HG02870 (cell line): ENCODE measurements around the gene POC5.
"Not testable (repeated sequence)": the region's sequence is repeated elsewhere in the genome, so short reads cannot be mapped to it uniquely, and the experiment has no call there.

Source experiments
- ATAC-seq: cut with Tn5 transposase; IDR thresholded peaks from one replicate; pipeline ENCODE4 v1.9.1; 2021; ENCODE audit warnings: mild to moderate bottlenecking, moderate library complexity; ENCODE audit not compliant: unreplicated experiment

Gene POC5, protein sequence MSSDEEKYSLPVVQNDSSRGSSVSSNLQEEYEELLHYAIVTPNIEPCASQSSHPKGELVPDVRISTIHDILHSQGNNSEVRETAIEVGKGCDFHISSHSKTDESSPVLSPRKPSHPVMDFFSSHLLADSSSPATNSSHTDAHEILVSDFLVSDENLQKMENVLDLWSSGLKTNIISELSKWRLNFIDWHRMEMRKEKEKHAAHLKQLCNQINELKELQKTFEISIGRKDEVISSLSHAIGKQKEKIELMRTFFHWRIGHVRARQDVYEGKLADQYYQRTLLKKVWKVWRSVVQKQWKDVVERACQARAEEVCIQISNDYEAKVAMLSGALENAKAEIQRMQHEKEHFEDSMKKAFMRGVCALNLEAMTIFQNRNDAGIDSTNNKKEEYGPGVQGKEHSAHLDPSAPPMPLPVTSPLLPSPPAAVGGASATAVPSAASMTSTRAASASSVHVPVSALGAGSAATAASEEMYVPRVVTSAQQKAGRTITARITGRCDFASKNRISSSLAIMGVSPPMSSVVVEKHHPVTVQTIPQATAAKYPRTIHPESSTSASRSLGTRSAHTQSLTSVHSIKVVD

GRCh38 chr5:75717082-75717922, at the start of gene POC5:
Gene POC5 (minus strand): TSS chr5:75717437. CDS start chr5:75712937, 4,500 bp downstream.
- peak; percentile 88 for ATAC-seq

DNA sequence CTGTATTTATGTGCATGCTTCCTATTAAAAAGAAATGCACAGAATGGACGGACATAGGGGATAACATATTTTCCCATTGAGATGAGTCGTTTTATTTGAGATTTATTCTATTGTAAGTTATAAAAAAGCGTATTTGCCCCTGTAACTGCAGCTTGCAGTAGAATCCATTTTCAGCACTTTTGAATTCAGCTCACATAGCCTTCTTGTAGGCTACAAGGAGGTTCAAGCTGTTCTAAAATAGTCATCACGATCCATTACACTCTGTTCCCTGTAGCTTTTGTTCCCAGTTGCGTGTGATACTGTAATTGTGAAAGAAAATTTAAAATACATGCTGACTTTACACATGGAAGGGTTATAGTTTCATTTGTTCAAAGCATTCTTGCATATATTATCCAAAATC, 40.9 kb upstream of the POC5 start:
- no peak for ATAC-seq

- ATAC-seq = no peak
These were observed 39.7 kb upstream of the POC5 start for GRCh38 chr5:75756981-75757380.

DNA sequence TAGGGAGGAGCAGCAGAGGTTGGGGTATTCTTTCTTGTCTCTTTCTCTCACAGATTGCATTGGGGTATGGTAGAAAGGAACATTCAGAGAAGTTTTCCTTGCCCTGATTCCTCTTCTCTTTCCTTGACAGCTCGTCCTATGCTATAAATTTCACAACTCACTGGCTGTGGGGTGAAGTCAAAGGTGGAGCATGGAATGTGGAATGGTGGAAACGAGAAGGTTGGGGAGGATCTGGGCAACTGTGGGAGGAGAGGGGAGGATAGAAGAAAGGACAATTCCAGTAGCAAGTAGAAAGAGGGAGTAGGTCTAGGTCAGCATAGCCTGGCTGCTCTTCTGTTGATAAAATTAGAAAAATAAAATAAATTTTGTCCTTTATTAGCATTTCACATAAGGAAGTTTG, 39.0 kb upstream of the POC5 start:
- ATAC-seq = no peak

DNA sequence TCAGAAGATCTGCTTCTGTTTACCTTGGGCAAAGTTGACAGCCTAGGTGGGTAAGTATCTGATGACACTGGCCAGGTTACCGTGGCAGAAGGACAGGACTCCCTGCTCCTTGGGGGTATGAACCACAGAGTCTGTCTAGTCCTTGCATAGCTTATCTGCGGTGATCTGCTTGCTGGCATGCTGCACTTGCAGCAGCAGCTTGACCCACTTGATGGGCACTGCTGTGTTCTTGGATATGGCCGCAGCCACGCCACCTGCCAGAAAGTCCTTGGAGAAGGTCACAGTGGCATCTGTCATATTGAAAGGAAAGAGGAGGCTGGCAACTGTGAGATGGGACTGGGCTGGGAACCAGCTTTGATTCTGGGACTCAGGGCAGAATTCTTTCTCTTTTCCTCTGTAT, 35.9 kb upstream of the POC5 start:
- ATAC-seq = no peak

DNA sequence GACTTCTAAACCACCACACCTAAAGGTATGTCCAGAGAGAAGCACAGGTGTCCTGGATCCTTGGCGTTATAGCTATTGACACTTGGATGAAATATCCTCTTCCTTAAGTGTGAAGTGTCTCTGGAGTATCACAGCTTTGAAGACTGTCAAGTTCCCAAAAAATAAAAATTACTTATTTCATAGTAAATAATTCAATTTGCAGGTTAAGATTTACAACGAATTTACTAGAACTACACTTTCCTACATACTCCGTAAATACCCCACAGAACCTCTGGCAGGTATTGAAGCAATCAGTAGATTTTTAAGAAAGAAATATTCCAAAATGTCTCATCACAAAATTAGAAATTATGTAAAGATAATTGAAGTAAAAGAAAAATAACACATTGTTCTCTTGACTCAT, 27.1 kb upstream of the POC5 start:
- no peak for ATAC-seq

DNA sequence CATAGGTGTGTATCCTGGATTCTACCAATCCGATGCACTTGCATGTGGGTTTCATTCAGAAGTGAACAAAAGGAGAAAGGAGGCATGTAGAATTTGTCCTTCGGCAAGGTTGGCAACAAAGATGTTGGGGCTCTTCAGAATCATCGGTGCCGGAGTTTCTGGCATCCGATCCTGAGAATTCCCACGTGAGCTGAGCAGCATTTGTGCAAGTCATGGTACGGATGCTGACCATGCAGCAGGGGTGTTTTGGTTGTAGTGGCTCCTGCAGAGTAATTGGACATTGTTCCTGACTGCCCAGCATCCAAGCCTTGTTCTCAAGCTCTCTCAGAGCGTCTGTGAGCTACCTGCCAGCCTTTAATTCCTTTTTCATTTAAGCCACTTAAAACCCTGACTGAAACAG, 19.0 kb upstream of the POC5 start:
- no peak for ATAC-seq

DNA sequence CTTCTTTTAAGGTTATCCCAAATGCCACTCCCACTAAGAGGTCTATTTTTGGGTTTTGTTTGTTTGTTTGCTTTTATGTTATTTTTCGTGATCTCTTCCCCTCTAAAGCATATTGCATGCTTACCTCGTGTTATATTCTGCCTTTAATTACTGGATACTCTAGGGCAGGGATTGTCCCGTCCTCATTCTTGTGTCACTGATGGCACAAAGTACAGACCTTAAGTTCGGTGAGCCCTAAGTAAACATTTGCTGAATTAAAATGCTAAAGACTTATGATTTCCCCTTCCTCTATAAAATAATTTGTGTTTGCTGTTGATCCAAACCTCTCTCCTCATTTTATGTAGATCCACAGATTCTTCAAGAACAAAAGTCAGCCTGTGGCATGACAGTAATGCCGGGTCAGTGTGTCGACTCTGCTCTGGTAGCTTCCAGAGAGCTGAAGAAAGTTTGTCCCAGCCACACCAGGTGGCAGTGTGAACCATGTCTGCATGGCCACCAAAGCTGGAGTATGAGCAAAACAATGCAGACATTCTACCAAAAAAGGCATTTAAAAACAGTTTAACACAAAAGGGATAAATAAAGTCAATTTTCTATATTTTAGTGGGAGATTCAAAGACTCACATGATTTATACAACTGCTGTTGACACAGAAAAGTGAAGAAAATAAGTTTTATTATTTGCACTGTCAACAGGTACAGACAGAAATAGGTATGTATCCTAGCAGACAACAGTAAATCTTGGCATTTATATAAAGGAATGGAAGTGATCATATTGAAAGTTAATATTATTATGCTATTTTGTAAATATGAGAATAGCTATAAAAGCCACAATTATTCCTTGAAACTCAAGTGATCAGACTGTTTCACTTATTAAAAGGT, 17.9 kb upstream of the POC5 start:
- ATAC-seq = no peak

DNA sequence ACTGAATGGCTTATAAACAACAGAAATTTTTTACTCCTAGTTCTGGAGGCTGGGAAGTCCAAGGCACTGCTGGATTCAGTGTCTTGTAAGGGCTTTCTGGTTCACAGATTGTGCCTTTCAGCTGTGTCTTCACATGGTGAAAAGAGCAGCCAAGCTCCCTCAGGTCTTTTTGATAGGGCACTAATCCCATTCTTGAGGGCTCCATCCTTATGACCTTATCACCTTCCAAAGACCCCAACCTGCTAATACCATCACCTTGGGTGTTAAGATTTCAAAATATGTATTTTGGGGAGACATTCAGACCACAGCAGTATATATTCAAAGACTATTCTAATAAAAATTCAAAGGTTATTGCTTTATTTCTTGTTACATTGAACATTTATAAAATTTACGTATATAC, 16.5 kb upstream of the POC5 start:
- no peak for ATAC-seq

DNA sequence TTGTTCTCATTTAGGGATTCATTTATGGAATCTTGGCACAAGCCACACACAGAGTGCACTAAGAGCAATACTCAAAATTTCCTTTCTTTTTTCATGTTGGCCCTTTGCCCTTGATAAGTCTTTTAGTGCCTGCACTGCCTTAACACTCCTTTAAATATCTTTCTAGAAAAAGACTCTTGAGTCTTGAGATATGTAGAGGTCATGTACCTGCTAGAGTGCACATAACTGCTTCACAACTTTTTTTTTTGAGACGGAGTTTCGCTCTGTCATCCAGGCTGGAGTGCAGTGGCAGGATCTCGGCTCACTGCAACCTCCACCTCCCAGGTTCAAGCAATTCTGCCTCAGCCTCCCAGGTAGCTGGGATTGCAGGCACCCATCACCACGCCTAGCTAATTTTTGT, 14.3 kb upstream of the POC5 start:
- ATAC-seq = not testable (repeated sequence)

DNA sequence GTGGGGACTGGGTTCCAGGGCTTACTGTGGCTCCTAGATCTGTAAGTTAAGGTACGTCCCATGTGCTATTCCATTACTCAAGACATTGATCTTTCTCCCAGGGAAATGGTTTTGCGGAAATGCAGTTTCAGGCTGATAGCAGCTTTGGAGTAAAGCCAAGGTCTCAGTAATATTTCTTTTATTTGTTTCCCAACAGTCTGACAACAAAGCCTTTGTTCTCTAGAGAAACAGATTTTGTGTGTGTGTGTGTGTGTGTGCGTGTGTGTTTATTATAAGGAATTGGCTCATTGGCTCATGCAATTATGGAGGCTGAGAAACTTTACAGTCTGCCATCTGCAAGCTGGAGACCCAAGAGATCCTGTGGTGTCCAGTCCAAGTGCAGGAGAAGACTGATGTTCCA, 12.1 kb upstream of the POC5 start:
- ATAC-seq = no peak

DNA sequence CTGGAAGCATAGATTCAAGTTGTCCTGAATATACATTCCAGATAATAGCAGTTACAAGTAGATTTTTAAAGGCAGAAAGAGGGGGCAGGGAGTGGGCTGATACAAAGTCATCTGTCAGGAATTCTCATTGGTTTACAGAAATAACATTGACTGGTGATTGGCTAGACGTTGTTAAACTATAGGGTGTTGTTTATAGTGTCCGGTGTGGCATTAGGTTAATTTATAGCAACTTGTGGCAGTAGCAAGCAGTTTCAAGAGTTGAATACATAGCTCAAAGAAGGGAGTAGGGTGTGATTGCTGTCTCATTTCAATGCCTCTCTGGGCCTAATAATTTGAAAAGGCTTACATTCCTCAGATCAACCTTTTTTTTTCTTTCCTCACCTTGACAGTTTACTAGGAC, 10.7 kb upstream of the POC5 start:
- no peak for ATAC-seq

- not testable (repeated sequence) for ATAC-seq
These were observed 9.0 kb upstream of the POC5 start for GRCh38 chr5:75726224-75726623.

- no peak for ATAC-seq
These were observed 6.1 kb upstream of the POC5 start for GRCh38 chr5:75723378-75723777.

GRCh38 chr5:75721573-75721972, 4.3 kb upstream of the POC5 start:
- no peak for ATAC-seq

DNA sequence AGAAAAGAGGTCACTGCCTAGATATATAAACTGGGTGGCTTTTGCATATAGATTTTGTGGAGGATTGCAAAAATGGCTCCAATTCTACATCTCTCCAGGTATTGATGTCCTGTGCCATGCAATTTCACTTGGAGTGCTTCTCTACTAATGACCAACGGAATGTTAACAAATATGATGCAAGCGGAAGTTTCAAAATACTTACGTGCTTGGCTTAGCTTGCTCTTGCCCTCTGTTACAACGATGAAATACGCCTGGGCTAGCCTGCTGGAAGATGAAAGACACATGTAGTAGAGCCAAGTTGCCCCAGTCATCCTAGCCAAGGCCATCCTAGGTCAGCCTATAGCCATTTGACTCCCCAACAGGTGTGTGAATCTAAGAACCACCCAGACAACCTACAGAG, 3.6 kb upstream of the POC5 start:
- ATAC-seq = no peak

DNA sequence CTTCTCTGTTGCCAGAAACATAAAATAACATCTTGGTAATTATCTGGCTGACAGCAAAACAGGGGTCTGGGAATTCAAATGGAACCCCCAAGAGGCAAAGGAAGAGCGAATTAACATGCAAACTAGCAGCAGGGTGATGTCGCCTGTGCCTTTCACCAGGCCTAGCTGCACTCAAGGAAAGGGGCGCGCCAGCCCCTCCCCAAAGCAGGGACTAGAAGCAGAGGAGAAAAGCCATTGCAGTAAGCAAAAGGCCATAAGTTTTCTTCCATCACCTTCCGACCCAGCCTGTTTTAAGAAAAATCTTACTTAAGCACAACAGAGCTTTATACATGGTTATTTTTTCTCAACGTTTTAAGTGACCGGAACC, 539 bp downstream of the POC5 start:
- peak; percentile 23 for ATAC-seq

DNA sequence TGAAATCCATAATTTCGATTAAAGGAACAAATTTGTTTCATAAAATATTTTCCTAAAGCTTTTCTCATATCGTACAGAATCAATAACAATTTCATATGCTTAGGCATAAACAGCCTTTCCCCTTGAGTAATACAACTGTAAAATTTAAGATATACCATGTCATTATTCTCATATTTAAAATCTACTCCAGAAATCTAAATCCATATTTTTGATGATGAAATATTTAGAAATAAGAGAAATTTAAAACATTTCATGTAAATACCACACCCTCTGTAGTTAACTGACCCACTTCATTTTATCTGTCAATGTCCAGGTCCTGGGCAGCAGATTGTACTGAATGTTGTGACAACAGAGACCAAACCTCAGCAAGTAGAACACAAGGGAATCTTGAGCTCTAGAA, 5.1 kb downstream of the POC5 start:
- ATAC-seq = no peak

DNA sequence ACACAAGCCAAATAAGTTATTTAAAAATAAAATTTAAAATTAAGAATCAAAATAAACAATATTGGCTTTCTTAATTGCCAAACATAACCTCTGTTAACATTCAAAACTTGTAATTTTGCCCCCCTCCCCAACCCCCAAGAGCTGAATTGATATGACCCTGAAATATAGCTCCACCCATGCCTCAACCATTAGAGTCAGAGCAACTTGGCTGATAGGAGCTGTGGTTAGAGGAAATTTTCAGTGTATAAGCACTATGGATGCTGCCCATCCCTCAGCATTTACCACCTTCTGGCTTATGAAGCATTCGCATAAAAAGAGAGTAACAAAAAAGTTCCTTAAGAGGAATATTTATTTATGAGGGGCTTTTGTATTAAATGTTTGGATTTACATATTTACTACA, 6.1 kb downstream of the POC5 start:
- ATAC-seq = no peak

- no peak for ATAC-seq
These were observed 6.6 kb downstream of the POC5 start for GRCh38 chr5:75710637-75711036.

DNA sequence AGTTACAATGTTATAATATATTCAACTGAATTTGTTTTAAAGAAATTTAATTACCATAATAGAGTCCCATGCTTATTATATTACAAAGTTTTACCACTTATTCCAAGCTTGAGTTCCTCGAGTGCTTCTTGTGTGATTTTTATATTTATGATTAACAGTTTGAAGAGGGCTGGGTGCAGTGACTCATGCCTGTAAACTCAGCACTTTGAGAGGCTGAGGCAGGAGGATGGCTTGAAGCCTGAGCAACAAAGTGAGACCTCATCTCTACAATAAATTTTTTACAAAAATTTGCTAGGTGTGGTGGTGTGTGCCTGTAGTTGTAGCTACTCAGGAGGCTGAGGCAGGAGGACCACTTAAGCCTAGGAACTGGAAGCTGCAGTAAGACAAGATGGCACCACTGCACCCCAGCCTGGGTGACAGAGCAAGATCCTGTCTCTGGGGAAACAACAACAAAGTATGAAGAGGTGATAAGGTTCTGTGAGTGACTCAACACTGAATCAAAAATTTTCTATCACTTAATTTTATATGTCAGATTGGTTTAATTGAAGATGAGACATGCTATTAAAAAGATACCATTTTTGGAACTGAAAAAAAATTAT, 9.2 kb downstream of the POC5 start:
- no peak for ATAC-seq
